ENCODE data around the gene MECP2. TPM values are rescaled to one million over a fixed set of nuclear protein-coding genes. Genes with fewer than 3 reads are reported as not detected.
"Not testable (repeated sequence)": the region's sequence is repeated elsewhere in the genome, so short reads cannot be mapped to it uniquely, and the experiment has no call there.

MECP2 gene
- 35.9 TPM for total RNA-seq
- long read RNA-seq, full-length matches to known transcripts, result 19 of 44 reads
- long read RNA-seq, partial matches to known transcripts, result 5 of 44 reads
- long read RNA-seq, other reads (novel, unspliced or antisense), result 20 of 44 reads

DNA sequence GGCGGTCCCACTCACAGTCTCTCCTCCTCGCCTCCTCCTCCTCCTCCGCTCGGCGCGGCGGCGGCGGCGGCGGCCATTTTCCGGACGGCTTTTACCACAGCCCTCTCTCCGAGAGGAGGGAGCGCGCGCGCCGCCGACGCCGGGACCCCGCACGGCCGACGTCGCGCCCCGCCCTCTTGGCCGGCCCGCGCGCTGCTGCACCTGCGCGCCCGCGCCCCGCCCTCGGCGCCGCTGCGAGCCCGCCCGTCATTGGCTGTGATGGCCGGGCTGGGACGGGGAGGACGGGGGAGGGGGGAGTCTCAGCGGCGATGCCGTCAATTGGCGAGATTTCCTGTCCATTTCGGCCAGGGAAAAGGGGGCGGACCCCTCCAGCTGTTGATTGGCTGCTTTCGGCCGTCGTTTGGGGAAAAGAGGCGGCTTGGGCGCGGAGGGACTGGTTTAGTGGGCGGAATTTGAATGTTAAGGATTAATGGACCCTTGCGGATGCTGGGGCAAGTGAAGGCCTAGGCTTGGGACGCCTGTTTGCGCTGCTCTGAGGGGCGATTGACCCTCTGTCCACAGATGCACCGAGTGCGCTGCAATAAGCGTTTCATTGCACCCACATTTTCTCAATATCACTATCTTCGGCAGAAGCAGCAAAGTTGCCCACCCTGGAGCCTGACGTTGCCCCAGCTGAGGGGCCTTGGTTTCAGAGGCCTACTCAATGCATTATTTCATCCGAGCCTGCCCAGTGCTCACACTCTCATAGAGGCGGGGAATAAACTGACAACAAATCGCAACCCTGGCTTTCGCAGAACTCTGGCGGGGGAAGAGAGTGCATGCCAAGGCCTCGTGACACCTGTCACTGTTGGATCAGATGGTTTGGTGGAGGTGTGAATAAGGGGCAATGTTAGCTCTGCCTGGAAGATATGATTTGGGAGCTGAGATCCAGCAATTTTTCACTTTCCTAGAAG is at the start of gene MECP2:
Gene MECP2 (minus strand): TSS at position 129 of the 953 bp plus-strand sequence.
- intact Hi-C loops (cut with micrococcal nuclease), result no loop called here
- ATAC-seq (peak; percentile 92), DNase-seq (peak; percentile 94)

- ATAC-seq, DNase-seq: not testable (repeated sequence)
Measured at GRCh38 chrX:154144010-154144409, 46.5 kb upstream of the MECP2 start, which contains the start of gene OPN1LW. TSS of gene OPN1LW (plus strand) at chrX:154144243. CDS start at chrX:154144284, 41 bp downstream.

GRCh38 chrX:154142950-154143745 is 45.6 kb upstream of the MECP2 start:
- no peak for DNase-seq
- no peak for ATAC-seq
- intact Hi-C loops (cut with micrococcal nuclease), result no loop called here

More at GRCh38 chrX:154144010-154144409, 46.5 kb upstream of the MECP2 start, which contains the start of gene OPN1LW:
- intact Hi-C loops (cut with micrococcal nuclease), result not testable (repeated sequence)

GRCh38 chrX:154142386-154142785 is 44.9 kb upstream of the MECP2 start:
- intact Hi-C loops (cut with micrococcal nuclease), result no loop called here
- DNase-seq (no peak), ATAC-seq (no peak)

GRCh38 chrX:154140742-154141141 is 43.2 kb upstream of the MECP2 start:
- ATAC-seq (no peak), DNase-seq (no peak)
- intact Hi-C loops (cut with micrococcal nuclease), result no loop called here

DNA sequence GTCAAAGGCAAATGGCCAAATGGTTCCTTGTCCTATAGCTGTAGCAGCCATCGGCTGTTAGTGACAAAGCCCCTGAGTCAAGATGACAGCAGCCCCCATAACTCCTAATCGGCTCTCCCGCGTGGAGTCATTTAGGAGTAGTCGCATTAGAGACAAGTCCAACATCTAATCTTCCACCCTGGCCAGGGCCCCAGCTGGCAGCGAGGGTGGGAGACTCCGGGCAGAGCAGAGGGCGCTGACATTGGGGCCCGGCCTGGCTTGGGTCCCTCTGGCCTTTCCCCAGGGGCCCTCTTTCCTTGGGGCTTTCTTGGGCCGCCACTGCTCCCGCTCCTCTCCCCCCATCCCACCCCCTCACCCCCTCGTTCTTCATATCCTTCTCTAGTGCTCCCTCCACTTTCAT is 42.7 kb upstream of the MECP2 start:
- intact Hi-C loops (cut with micrococcal nuclease), result no loop called here
- ATAC-seq (no peak), DNase-seq (no peak)

- intact Hi-C loops (cut with micrococcal nuclease), result no loop called here
- DNase-seq, result no peak
- ATAC-seq, result no peak
Measured at GRCh38 chrX:154138857-154139256, 41.3 kb upstream of the MECP2 start.

DNA sequence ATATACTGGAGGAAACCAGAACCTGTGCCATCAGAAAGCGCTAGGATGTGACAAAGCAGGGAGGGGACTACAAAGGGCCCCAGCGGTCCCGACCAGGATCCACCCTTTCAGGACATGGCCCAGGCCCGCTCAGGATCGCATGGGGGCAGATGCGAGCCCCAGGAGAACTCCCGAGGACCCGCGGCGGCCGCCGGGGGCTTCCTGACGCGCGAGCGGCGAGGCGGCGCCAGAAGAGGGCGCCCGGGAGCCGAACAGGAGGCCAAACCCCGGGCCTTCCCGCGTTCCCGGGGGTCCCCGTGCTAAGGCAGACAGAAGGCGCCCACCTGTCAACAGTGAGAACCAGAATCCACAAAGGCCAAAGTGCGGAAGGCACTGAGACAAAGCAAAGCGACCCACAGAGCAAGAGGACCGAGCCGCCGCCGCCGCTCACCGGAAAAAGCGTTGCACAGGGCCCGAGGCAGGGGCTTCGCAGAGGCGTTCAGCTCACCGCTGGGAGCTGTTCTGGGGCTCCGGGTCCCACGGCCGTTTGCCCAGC is 39.2 kb upstream of the MECP2 start:
- ATAC-seq, result peak; percentile 90
- peak; percentile 83 for DNase-seq
- intact Hi-C loops (cut with micrococcal nuclease), result no loop called here

- DNase-seq (no peak), ATAC-seq (peak; percentile 39)
- intact Hi-C loops (cut with micrococcal nuclease), result no loop called here
Measured at GRCh38 chrX:154135458-154136229, 38.1 kb upstream of the MECP2 start.

- intact Hi-C loops (cut with micrococcal nuclease), result no loop called here
- ATAC-seq (no peak), DNase-seq (no peak)
Measured at GRCh38 chrX:154132366-154132765, 34.8 kb upstream of the MECP2 start.

DNA sequence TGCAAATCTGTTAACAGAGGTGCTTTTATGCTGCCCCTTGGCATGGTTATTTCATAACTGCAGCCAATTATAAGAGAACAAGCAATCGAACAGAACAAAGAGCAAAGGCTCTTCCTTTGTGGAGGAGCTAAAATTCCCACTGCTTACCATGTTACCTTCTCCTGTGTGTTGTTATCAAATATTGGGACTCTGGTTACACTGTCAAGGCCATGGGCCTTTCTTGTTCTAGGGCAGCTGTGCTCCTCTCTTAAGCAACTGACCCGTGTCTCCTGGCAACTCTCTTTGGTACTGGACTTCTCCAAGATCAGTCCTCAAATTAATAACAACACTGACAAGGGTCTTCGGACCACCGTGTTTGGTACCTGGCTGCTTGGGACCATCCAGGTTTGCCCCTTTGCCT is 34.4 kb upstream of the MECP2 start:
- DNase-seq (no peak), ATAC-seq (no peak)
- intact Hi-C loops (cut with micrococcal nuclease), result no loop called here

- intact Hi-C loops (cut with micrococcal nuclease), result no loop called here
- DNase-seq (no peak), ATAC-seq (no peak)
Measured at GRCh38 chrX:154126101-154126500, 28.6 kb upstream of the MECP2 start.

GRCh38 chrX:154125391-154126040 is 28.0 kb upstream of the MECP2 start:
- intact Hi-C loops (cut with micrococcal nuclease), result no loop called here
- ATAC-seq, result peak; percentile 86
- DNase-seq, result peak; percentile 76

GRCh38 chrX:154123241-154124219 is 26.0 kb upstream of the MECP2 start:
- intact Hi-C loops (cut with micrococcal nuclease), result no loop called here
- DNase-seq (peak; percentile 36), ATAC-seq (peak; percentile 54)

GRCh38 chrX:154121961-154122360 is 24.4 kb upstream of the MECP2 start:
- DNase-seq, result no peak
- peak; percentile 24 for ATAC-seq
- intact Hi-C loops (cut with micrococcal nuclease), result no loop called here

DNA sequence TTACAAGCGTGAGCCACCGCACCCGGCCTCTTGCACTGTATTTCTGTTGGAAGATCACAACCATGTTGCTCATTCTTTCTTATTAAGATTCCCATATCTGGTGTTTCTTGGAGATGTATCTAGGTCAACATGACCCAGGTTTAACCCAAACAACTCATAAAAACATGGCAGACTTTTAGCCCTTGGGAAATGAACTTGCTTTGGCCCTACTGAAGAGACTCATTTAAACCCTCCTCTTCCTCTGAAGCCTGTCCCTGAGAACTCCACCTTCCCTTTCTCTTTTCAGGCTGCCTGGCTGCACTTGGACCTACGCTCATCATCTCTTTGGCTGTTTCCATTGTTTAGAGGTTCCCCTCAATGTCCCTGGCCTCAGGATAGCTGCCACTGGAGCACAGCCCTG is 23.7 kb upstream of the MECP2 start:
- DNase-seq (no peak), ATAC-seq (no peak)
- intact Hi-C loops (cut with micrococcal nuclease), result no loop called here

DNA sequence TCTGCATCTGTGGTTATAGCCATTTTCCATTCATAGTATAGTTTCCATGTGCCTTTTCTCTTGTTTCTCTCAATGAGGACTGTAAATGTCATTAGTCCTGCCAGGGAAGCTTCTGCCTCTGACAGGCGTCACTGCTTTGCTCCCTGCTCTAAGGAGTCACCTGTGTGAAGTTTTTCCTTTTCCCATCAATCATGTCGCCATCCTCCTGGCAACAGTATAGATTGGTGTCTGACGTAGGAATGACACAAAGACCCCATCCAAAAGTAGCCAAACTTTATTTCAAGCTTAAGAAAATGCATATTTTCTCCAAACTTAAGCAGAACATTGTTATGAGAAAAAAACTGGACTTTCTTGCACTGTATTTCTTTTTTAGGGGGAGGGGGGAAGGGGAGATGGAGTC is 23.1 kb upstream of the MECP2 start:
- no peak for ATAC-seq
- intact Hi-C loops (cut with micrococcal nuclease), result no loop called here
- DNase-seq, result no peak

All from left ventricle myocardium superior (tissue), 1 donor.